GM21723 (cell line): ENCODE results near the gene PLOD2.

Source experiments
- ATAC-seq: cut with Tn5 transposase; IDR thresholded peaks from one replicate; pipeline ENCODE4 v1.9.1; 2021; ENCODE audit warnings: mild to moderate bottlenecking, moderate library complexity; ENCODE audit not compliant: unreplicated experiment

Gene PLOD2

DNA sequence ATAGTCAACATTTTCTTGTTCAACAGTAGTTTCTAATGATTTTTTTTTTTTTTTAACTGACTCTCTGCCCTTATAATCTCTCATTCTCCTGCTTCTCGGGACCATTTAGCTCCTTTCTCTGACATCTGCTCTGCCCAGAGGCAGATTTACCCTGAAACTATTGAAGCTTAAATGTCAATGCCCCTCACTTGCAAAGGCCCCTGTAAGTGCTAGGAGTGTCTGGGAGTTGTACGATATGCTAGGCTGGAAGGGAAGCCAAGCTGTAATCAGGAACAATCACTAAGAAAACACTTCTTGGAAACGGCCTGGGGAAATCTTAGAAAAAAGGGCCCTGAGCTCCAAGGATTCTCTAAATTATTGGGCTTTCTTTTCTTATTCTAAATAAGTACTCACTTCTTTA is 5.8 kb upstream of the PLOD2 start:
- no peak for ATAC-seq

DNA sequence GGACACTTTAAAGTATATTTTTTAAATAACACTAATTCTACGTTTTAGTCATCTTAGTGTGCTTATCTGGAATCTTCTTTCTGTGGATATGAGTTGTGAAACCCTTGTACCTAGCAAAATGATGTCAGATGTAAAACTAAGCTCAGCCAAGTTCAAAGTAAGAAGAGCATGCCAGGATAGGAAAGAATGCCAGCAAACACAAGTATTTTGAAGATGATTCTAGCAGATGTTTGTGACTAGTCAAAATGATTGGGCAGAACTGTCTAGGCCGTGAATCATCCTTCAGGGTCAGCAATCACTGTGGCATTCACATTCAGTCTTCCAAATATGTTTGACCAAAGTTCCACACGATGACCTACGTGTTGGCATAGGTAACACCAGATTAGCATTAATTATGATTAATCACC is 5.4 kb upstream of the PLOD2 start:
- no peak for ATAC-seq

- no peak for ATAC-seq
These were observed 4.9 kb upstream of the PLOD2 start for GRCh38 chr3:146165877-146166276.

DNA sequence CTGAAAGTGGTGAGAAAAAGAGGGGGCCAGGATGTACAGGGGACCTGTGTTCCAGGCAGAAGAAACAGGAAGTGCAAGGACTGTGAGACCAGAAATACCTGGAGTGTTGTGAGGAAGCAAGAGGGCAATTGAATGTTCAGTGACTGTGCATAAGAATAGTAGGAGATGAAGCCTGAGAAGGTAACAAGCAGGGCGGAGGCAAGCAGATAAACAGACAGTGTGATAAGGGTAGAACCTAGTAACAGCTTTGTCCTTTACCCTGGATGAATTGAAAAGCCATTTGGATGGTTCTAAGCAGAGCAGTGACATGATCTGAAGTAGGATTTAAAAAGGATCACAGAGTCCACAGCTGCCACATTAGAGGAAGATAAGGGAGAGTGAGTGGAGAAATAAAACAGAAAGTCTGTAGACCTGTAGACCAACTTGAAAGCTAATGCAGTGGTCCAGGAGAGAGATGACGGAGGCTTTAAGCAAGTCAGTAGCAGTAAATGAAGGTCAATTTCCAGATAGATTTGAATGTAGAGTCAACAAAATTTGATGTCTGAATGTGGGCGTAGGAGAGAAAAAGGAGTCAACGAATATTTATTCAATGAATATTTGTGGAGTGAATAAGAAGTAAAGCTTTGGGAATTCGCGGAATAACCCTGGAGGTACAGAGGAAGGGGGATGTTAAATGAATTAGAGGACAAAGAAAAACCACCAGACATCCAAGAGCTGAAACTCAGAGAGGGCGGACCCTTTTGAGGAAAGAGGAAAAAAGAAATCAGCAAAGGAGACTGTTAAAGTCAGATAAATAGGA is 4.2 kb upstream of the PLOD2 start:
- no peak for ATAC-seq

GRCh38 chr3:146164506-146164905 is 3.5 kb upstream of the PLOD2 start:
- no peak for ATAC-seq

- ATAC-seq = no peak
These were observed 3.1 kb upstream of the PLOD2 start for GRCh38 chr3:146164071-146164470.

DNA sequence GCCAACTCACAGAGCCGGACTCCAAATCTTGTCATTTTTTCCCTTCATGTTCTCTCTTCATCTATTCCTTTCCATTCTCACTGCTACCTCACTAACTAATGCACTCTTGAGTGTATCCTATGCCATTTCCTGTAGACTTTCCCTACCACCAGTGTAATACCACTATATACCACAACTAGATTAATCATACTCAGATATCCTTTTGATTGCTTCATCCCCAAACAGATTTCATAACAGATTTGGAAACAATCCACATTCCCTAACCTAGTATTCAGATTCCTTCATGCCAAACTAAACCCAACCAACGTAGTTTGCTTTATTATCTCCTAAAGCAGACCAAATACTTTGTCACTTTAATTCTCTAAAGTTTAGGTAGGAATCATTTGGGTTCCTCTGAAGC is 2.6 kb upstream of the PLOD2 start:
- no peak for ATAC-seq

- ATAC-seq = no peak
These were observed 1.6 kb upstream of the PLOD2 start for GRCh38 chr3:146162561-146162960.

DNA sequence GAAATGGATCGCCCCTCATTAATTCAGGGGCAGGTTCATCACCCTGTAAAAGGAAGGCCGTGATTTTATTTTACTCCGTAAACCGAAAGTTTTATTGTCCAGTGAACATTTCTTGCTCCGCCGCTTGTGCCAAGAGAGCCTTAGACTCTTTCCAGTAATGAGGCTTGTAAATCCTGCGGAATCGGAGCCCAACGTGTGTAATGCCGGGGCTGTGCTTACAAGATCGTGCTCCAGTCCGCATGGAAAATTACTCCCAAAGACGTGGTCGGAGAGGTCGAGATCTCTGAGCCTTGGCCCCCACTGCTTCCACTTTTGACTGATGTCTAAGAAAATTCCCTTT is 649 bp upstream of the PLOD2 start:
- ATAC-seq = no peak

GRCh38 chr3:146160321-146160963 is 542 bp downstream of the PLOD2 start:
- no peak for ATAC-seq

- ATAC-seq = no peak
These were observed 1.2 kb downstream of the PLOD2 start for GRCh38 chr3:146159616-146160320.

GRCh38 chr3:146159037-146159436 is 1.9 kb downstream of the PLOD2 start:
- ATAC-seq = no peak

DNA sequence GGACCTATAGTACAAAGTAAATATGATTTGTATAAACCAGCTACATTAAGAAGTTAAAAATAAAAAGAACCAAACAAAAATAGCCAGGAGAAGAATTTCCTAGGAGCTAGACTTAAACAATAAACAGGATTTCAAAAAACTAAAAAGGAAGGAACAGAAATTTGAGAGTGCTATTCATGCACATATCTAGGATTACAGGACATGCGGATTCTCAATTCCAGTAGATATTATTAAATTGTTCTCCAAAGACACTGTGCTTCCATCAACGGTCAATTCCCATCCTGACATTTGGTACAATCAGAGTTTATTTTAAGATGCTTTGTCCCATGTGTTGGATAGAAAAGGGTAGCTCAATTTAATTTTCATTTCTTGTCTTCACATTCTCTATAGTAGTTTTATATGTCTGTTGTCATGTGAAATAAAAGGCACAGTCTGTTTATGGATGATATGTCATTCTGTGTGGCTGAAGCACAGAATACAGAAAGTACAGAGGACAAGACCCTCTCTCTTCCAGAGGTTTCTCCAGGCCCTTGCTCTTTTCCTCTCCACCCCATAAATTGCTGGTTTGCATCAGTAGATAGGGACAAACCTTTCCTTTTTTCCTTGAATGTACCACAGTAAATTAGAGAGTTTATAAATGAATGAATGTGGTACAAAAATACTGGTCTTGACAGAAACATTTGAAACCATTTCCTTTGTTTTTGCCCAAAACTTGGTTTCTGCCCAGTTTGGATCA is 3.5 kb downstream of the PLOD2 start:
- ATAC-seq = no peak

GRCh38 chr3:146156666-146157314 is 4.2 kb downstream of the PLOD2 start:
- no peak for ATAC-seq

- ATAC-seq = no peak
These were observed 4.9 kb downstream of the PLOD2 start for GRCh38 chr3:146156095-146156494.

DNA sequence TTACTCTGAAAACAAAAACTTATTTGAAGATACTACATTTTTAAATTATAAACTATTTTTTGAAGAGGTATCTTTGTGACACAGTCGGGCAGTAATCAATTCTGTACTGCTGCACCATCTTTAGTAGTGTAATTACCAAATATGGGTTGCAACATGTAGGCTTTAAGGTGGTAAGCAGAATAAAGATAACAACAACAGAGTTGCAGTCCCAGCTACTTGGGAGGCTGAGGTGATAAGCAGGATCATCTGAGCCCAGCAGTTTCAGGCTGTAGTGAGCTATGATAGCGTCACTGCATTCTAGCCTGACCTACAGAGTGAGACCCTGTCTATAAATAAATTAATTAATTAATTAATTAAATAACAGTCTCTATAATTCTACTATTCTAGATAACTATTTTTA is 6.0 kb downstream of the PLOD2 start:
- no peak for ATAC-seq

GRCh38 chr3:146154316-146154715 is 6.7 kb downstream of the PLOD2 start:
- no peak for ATAC-seq

- ATAC-seq = no peak
These were observed 7.6 kb downstream of the PLOD2 start for GRCh38 chr3:146153429-146153828.

GRCh38 chr3:146152834-146153233 is 8.2 kb downstream of the PLOD2 start:
- no peak for ATAC-seq

- no peak for ATAC-seq
These were observed 12.5 kb downstream of the PLOD2 start for GRCh38 chr3:146148468-146148931.

DNA sequence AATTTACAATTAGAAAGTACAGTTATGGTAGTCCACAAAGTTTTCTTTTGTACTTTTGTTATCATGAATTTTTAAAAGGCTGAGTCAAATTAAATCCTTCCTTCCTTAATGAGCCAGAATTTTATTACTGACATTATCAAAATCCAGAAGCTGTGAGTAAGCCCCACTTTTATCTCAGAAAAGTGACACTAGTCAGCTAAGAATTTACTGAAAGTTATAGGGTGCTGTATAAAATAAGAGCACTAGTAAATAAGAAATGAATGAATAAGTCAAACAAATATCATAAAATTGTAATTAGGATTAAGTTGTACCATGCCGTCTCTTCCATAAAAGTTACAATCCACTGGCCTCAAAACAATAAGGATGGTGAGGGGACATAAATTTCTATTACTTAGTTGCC is 15.3 kb downstream of the PLOD2 start:
- no peak for ATAC-seq
